ENCODE results near the gene MEF2D.

MEF2D gene

DNA sequence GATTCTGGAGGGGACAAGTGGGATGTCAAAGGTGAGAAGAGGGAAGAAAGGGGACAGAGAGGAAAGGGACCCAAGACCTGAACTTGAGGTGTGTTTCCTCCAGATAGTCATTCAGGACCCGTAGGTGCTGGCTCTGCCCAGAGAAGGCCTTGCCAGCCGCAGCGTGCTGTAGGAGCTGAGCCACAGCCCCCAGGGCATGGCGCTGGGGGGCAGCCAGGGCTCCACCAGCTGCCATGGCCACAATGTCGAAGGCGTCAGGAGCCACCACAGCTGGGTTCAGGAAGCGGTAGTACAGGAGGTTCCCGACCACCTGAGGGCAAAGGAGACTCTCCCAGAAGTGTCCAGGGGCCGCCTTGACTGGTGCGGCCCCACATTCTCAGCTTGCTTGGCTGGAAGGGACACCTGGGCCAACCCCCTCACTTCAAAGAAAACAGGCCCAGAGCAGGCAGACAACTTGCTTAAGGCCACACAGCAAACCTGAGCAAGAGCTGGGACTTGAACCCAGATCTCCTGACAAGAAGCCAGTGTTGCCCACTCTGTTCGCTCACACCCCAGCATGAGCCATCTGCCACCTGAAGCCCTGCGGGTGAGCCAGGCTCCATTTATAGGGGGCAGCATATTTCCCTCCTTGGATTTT is 34.0 kb upstream of the MEF2D start:
- Histone ChIP-seq H3K36me3 (ENCODE audit: insufficient read depth, low read length) (peaks cover 32% of the 10 kb centered on the region; the same call in 1 of the 2 replicates), H3K4me2 (ENCODE audit: low read depth, low read length, poor library complexity, severe bottlenecking) (no peak overlapping the region), H3K4me3 (ENCODE audit: low read length, poor library complexity, severe bottlenecking) (no peak overlapping the region), H3K9me3 (ENCODE audit: insufficient read depth, low read depth, low read length) (no peaks in the 10 kb centered on the region), H2AFZ (ENCODE audit: low read length) (no peak overlapping the region), H4K20me1 (ENCODE audit: insufficient read depth, low read length, poor library complexity, severe bottlenecking) (no peaks in the 10 kb centered on the region), H3K9ac (ENCODE audit: low read depth, low read length, poor library complexity, severe bottlenecking) (no peak overlapping the region), H3K4me1 (ENCODE audit: insufficient read depth, low read length, poor library complexity, severe bottlenecking) (no peaks in the 10 kb centered on the region), H3F3A (ENCODE audit: low read depth) (no peaks in the 10 kb centered on the region), H3K79me2 (ENCODE audit: insufficient read depth, low read length) (no peaks in the 10 kb centered on the region), H3K27me3 (ENCODE audit: insufficient read depth, low read length, poor library complexity, severe bottlenecking) (no peaks in the 10 kb centered on the region), H3K9me2 (replicated peaks; ENCODE audit: low read depth, low read length) (no peaks in the 10 kb centered on the region)
- TF ChIP-seq, protein P1, sequence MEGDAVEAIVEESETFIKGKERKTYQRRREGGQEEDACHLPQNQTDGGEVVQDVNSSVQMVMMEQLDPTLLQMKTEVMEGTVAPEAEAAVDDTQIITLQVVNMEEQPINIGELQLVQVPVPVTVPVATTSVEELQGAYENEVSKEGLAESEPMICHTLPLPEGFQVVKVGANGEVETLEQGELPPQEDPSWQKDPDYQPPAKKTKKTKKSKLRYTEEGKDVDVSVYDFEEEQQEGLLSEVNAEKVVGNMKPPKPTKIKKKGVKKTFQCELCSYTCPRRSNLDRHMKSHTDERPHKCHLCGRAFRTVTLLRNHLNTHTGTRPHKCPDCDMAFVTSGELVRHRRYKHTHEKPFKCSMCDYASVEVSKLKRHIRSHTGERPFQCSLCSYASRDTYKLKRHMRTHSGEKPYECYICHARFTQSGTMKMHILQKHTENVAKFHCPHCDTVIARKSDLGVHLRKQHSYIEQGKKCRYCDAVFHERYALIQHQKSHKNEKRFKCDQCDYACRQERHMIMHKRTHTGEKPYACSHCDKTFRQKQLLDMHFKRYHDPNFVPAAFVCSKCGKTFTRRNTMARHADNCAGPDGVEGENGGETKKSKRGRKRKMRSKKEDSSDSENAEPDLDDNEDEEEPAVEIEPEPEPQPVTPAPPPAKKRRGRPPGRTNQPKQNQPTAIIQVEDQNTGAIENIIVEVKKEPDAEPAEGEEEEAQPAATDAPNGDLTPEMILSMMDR (conservative IDR thresholded peaks at IDR 0.05; ENCODE audit: low read length): no peak
- TF ChIP-seq EZH2phosphoT487 (IDR thresholded peaks at IDR 0.05; ENCODE audit: borderline replicate concordance): no peak

- Histone ChIP-seq H4K20me1 (ENCODE audit: insufficient read depth, low read length, poor library complexity, severe bottlenecking) (no peaks in the 10 kb centered on the region), H3K36me3 (ENCODE audit: insufficient read depth, low read length) (peaks cover 30% of the 10 kb centered on the region; the same call in 1 of the 2 replicates), H3K9me3 (ENCODE audit: insufficient read depth, low read depth, low read length) (no peaks in the 10 kb centered on the region), H3F3A (ENCODE audit: low read depth) (no peaks in the 10 kb centered on the region), H3K27me3 (ENCODE audit: insufficient read depth, low read length, poor library complexity, severe bottlenecking) (no peaks in the 10 kb centered on the region), H3K79me2 (ENCODE audit: insufficient read depth, low read length) (no peaks in the 10 kb centered on the region), H3K4me3 (ENCODE audit: low read length, poor library complexity, severe bottlenecking) (no peak overlapping the region), H3K9ac (ENCODE audit: low read depth, low read length, poor library complexity, severe bottlenecking) (no peak overlapping the region), H3K4me2 (ENCODE audit: low read depth, low read length, poor library complexity, severe bottlenecking) (no peak overlapping the region), H3K9me2 (replicated peaks; ENCODE audit: low read depth, low read length) (no peaks in the 10 kb centered on the region), H2AFZ (ENCODE audit: low read length) (no peak overlapping the region), H3K4me1 (ENCODE audit: insufficient read depth, low read length, poor library complexity, severe bottlenecking) (peaks cover 4% of the 10 kb centered on the region)
- TF ChIP-seq, protein P1 (conservative IDR thresholded peaks at IDR 0.05; ENCODE audit: low read length): no peak
- no peak for TF ChIP-seq EZH2phosphoT487 (IDR thresholded peaks at IDR 0.05; ENCODE audit: borderline replicate concordance)
Measured at GRCh38 chr1:156533568-156534220, 33.1 kb upstream of the MEF2D start.

DNA sequence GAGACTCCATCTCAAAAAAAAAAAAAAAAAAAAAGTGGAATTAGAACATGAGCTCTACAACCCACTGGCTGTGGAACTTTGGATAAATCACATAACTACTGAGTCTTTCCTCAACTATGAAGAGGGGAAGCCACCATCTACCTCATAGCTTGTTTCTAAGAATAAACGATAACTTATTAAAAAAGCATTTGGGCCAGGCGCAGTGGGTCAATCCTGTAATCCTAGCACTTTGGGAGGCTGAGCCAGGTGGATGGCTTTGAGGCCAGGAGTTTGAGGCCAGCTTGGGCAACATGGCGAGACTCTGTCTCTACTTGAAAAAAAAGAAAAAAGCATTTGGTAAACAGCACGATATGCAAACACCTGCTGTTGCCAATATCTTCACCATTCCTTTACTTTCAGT is 31.8 kb upstream of the MEF2D start:
- Histone ChIP-seq H3K4me3 (ENCODE audit: low read length, poor library complexity, severe bottlenecking) (no peak overlapping the region), H3F3A (ENCODE audit: low read depth) (no peaks in the 10 kb centered on the region), H2AFZ (ENCODE audit: low read length) (no peak overlapping the region), H3K36me3 (ENCODE audit: insufficient read depth, low read length) (peaks cover 27% of the 10 kb centered on the region; the same call in 1 of the 2 replicates), H3K27me3 (ENCODE audit: insufficient read depth, low read length, poor library complexity, severe bottlenecking) (no peaks in the 10 kb centered on the region), H4K20me1 (ENCODE audit: insufficient read depth, low read length, poor library complexity, severe bottlenecking) (no peaks in the 10 kb centered on the region), H3K9me2 (replicated peaks; ENCODE audit: low read depth, low read length) (no peaks in the 10 kb centered on the region), H3K79me2 (ENCODE audit: insufficient read depth, low read length) (no peaks in the 10 kb centered on the region), H3K9ac (ENCODE audit: low read depth, low read length, poor library complexity, severe bottlenecking) (no peak overlapping the region), H3K4me1 (ENCODE audit: insufficient read depth, low read length, poor library complexity, severe bottlenecking) (peaks cover 17% of the 10 kb centered on the region), H3K4me2 (ENCODE audit: low read depth, low read length, poor library complexity, severe bottlenecking) (no peak overlapping the region), H3K9me3 (ENCODE audit: insufficient read depth, low read depth, low read length) (no peaks in the 10 kb centered on the region)
- TF ChIP-seq EZH2phosphoT487 (IDR thresholded peaks at IDR 0.05; ENCODE audit: borderline replicate concordance): no peak
- TF ChIP-seq, protein P1 (conservative IDR thresholded peaks at IDR 0.05; ENCODE audit: low read length): no peak
